ENCODE data around the gene CLMP. TPM values are rescaled to one million over a fixed set of nuclear protein-coding genes. Genes with fewer than 3 reads are reported as not detected.

Gene CLMP
- total and polyA plus RNA-seq, 7 experiments from 2014 or later, result 0.08 to 0.60 (median 0.27) TPM

- H3K9me3 ChIP-seq (ENCODE audit: control insufficient read depth in 2 of 3, low read length in 3 of 3), result no peaks in the 10 kb centered on the region
- H3K4me3 ChIP-seq (ENCODE audit: low read length), result no peak overlapping the region
- no peaks in the 10 kb centered on the region for H3K27me3 ChIP-seq (ENCODE audit: control insufficient read depth in 2 of 2, insufficient read depth in 2 of 2, low read length in 2 of 2)
- CTCF ChIA-PET, result interaction anchor here (0.9 to 3.2 kb wide), 3 partner anchors 12 to 30 kb away, joined by 4 to 14 read pairs (median 5); no protein-coding TSS in a partner anchor
- H3K4me1 ChIP-seq (ENCODE audit: control insufficient read depth in 2 of 2, insufficient read depth in 2 of 2, low read length in 2 of 2), result peaks cover 27 to 54% of the 10 kb centered on the region in 2 donors
- H3K36me3 ChIP-seq (ENCODE audit: control insufficient read depth in 2 of 3, insufficient read depth in 3 of 3, low read length in 3 of 3), result no peaks in the 10 kb centered on the region
- Mint-ChIP-seq H3K27me3 (no peaks in the 10 kb centered on the region), H3K4me3 (peak overlapping the region in 3 of 10 donors; percentile 4 to 30 (median 4)), H3K9me3 (peaks cover 0 to 5% (median 0%) of the 10 kb centered on the region in 11 donors), H3K4me1 (peaks cover 34 to 81% (median 56%) of the 10 kb centered on the region in 7 donors), H3K27ac (peak overlapping the region in 7 of 9 donors; percentile 51 to 98 (median 74)), H3K36me3 (peaks cover 0 to 11% (median 0%) of the 10 kb centered on the region in 5 donors)
- POLR2A ChIA-PET, result interaction anchor here (1.3 to 16.3 kb wide), 3 partner anchors 8 to 20 kb away, joined by 3 to 653 read pairs (median 3); partner anchors contain the start of gene HSPA8
- ATAC-seq (no peak), DNase-seq (no peak)
- intact Hi-C loops (cut with micrococcal nuclease), result no loop called here
- H3K27ac ChIP-seq (ENCODE audit: low read depth, low read length), result no peak overlapping the region
Observed at GRCh38 chr11:123084454-123084853, 110.6 kb downstream of the CLMP start.

DNA sequence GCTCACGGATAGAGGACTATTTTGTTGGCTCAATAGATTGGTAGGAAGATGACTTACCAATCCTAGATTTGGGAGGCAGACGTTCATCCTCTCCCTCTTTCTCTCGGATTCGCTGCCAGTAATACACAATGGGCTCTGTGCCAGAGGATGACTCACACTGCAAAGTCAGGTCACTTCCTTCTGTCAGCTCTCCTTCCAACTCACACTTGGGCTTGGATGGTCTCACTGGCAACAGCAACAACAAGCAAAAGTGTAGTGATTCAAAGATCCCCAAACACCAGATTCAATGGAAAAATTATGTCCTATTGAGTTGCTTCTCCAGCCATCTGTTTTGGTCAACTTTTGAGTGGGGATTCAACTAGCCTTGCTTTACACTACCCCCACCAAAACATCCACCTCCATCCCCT, 111.4 kb downstream of the CLMP start:
- Mint-ChIP-seq H3K4me3 (peak overlapping the region; percentile 34 to 79 (median 68)), H3K36me3 (peaks cover 0 to 11% (median 0%) of the 10 kb centered on the region in 5 donors), H3K27ac (peak overlapping the region; percentile 51 to 98 (median 82)), H3K9me3 (peaks cover 0 to 5% (median 0%) of the 10 kb centered on the region in 11 donors), H3K27me3 (no peaks in the 10 kb centered on the region), H3K4me1 (peaks cover 34 to 74% (median 55%) of the 10 kb centered on the region in 7 donors)
- POLR2A ChIA-PET, result interaction anchor here (1.3 to 16.3 kb wide), 4 partner anchors 9 to 19 kb away, joined by 3 to 653 read pairs (median 11); partner anchors contain the start of gene HSPA8
- H3K9me3 ChIP-seq (ENCODE audit: control insufficient read depth in 2 of 3, low read length in 3 of 3), result no peaks in the 10 kb centered on the region
- H3K36me3 ChIP-seq (ENCODE audit: control insufficient read depth in 2 of 3, insufficient read depth in 3 of 3, low read length in 3 of 3), result no peaks in the 10 kb centered on the region
- no peak overlapping the region for H3K27ac ChIP-seq (ENCODE audit: low read depth, low read length)
- CTCF ChIA-PET, result interaction anchor here (1.1 to 3.2 kb wide), 6 partner anchors 11 to 164 kb away, joined by 3 to 14 read pairs (median 4); no protein-coding TSS in a partner anchor
- intact Hi-C loops (cut with micrococcal nuclease), result loop anchor here (1.0 kb wide), 3 partner anchors 13 to 21 kb away; partner anchors contain the start of gene HSPA8 (in 2 of the 2)
- ATAC-seq (peak; percentile 71), DNase-seq (peak in 4 of 9 donors; percentile 26 to 74 (median 52))
- H3K4me1 ChIP-seq (ENCODE audit: control insufficient read depth in 2 of 2, insufficient read depth in 2 of 2, low read length in 2 of 2), result peaks cover 27 to 54% of the 10 kb centered on the region in 2 donors
- H3K4me3 ChIP-seq (ENCODE audit: low read length), result peak overlapping the region; percentile 17
- no peaks in the 10 kb centered on the region for H3K27me3 ChIP-seq (ENCODE audit: control insufficient read depth in 2 of 2, insufficient read depth in 2 of 2, low read length in 2 of 2)

DNA sequence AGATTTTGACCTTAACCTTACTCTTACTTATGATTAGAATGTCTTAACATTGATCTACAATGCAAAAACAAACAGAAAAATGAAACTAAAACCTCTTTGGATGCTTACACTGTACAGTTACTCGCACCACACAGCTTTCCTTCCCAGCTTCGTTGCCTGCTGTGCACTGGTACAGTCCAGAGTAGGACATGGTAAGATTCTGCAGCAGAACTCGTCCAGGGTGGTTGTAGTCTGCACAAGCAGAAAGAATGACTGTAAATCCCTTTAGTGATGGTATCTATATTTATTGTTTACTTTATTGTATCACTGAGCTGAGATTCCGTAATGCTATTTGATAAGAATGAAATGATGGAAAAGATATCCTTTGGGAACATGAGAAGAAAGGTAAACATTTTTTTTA, 112.1 kb downstream of the CLMP start:
- H3K9me3 Mint-ChIP-seq, result peaks cover 0 to 5% (median 0%) of the 10 kb centered on the region in 11 donors
- H3K4me3 Mint-ChIP-seq, result peak overlapping the region; percentile 53 to 80 (median 70)
- intact Hi-C loops (cut with micrococcal nuclease), result loop anchor here (1.0 kb wide), 3 partner anchors 13 to 21 kb away; partner anchors contain the start of gene HSPA8 (in 2 of the 2)

DNA sequence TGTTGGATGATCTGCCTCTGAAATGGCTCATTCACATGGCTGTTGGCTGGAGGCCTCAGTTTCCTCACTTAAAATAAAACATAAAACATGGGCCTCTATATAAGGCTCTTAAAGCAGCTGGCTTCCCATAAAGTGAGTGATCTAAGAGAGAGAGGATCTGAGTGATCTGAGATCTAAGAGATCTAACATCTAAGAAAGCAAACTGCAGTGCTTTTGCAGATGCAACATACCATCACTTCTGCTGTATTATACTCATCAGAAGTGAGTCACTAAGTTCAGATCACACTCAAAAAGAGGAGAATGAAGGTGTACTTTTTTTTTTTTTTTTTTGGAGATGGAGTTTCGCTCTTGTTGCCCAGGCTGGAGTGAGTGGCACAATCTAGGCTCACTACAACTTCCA, 115.0 kb downstream of the CLMP start:
- peak in 1 of 9 donors; percentile 45 for DNase-seq
- Histone ChIP-seq H3K9me3 (ENCODE audit: control insufficient read depth in 2 of 3, low read length in 3 of 3) (no peaks in the 10 kb centered on the region), H3K36me3 (ENCODE audit: control insufficient read depth in 2 of 3, insufficient read depth in 3 of 3, low read length in 3 of 3) (no peaks in the 10 kb centered on the region), H3K4me3 (ENCODE audit: low read length) (no peak overlapping the region), H3K4me1 (ENCODE audit: control insufficient read depth in 2 of 2, insufficient read depth in 2 of 2, low read length in 2 of 2) (peaks cover 6 to 29% of the 10 kb centered on the region in 2 donors), H3K27ac (ENCODE audit: low read depth, low read length) (no peak overlapping the region), H3K27me3 (ENCODE audit: control insufficient read depth in 2 of 2, insufficient read depth in 2 of 2, low read length in 2 of 2) (no peaks in the 10 kb centered on the region)
- H3K27ac Mint-ChIP-seq, result peak overlapping the region in 6 of 9 donors; percentile 30 to 81 (median 72)
- H3K27me3 Mint-ChIP-seq, result no peaks in the 10 kb centered on the region
- peak overlapping the region in 1 of 10 donors; percentile 23 for H3K4me3 Mint-ChIP-seq
- peaks cover 0 to 18% (median 6%) of the 10 kb centered on the region in 5 donors for H3K36me3 Mint-ChIP-seq
- H3K9me3 Mint-ChIP-seq, result peaks cover 0 to 5% (median 0%) of the 10 kb centered on the region in 11 donors
- ChIA-PET CTCF (interaction anchor here (0.8 to 1.3 kb wide), 3 partner anchors 9 to 24 kb away, joined by 3 to 4 read pairs (median 3); no protein-coding TSS in a partner anchor), POLR2A (interaction anchor here (0.6 to 16.3 kb wide), 3 partner anchors 12 to 24 kb away, joined by 3 to 653 read pairs (median 3); partner anchors contain the start of gene HSPA8)
- ATAC-seq, result peak; percentile 75
- intact Hi-C loops (cut with micrococcal nuclease), result no loop called here
- H3K4me1 Mint-ChIP-seq, result peaks cover 16 to 52% (median 43%) of the 10 kb centered on the region in 7 donors

More for the DNA sequence above, 112.1 kb downstream of the CLMP start:
- peak overlapping the region; percentile 4 for H3K27ac ChIP-seq (ENCODE audit: low read depth, low read length)
- H3K4me3 ChIP-seq (ENCODE audit: low read length), result no peak overlapping the region
- no peak for DNase-seq
- Mint-ChIP-seq H3K4me1 (peaks cover 30 to 68% (median 50%) of the 10 kb centered on the region in 7 donors), H3K27ac (peak overlapping the region; percentile 61 to 98 (median 82)), H3K27me3 (no peaks in the 10 kb centered on the region), H3K36me3 (peaks cover 0 to 11% (median 0%) of the 10 kb centered on the region in 5 donors)
- H3K9me3 ChIP-seq (ENCODE audit: control insufficient read depth in 2 of 3, low read length in 3 of 3), result no peaks in the 10 kb centered on the region
- ChIA-PET POLR2A (interaction anchor here (1.4 to 16.3 kb wide), 3 partner anchors 9 to 19 kb away, joined by 3 to 653 read pairs (median 19); partner anchors contain the start of gene HSPA8), CTCF (interaction anchor here (1.1 to 3.2 kb wide), 6 partner anchors 10 to 164 kb away, joined by 3 to 14 read pairs (median 4); no protein-coding TSS in a partner anchor)
- ATAC-seq, result peak; percentile 17
- H3K36me3 ChIP-seq (ENCODE audit: control insufficient read depth in 2 of 3, insufficient read depth in 3 of 3, low read length in 3 of 3), result no peaks in the 10 kb centered on the region
- no peaks in the 10 kb centered on the region for H3K27me3 ChIP-seq (ENCODE audit: control insufficient read depth in 2 of 2, insufficient read depth in 2 of 2, low read length in 2 of 2)
- peaks cover 22 to 50% of the 10 kb centered on the region in 2 donors for H3K4me1 ChIP-seq (ENCODE audit: control insufficient read depth in 2 of 2, insufficient read depth in 2 of 2, low read length in 2 of 2)

DNA sequence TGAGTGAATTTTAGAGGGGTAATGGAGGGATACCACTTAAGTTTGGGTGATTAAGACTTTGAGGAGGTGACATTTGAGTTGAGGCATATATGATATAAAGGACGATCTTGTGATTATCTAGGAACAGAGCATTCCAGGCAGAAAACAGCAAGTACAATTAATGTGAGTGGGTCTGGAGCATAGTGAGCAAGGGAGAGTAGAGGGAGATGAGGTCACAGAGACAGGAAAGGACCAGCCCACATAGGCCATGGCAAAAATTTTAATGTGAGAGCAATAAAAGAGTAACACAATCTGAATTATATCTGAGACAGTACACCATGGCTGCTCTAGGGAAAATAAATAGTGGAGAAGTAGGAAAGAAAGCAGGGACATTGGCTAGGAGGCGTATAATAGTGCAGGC, 118.6 kb downstream of the CLMP start:
- no peaks in the 10 kb centered on the region for H3K27me3 Mint-ChIP-seq
- peaks cover 0 to 19% (median 5%) of the 10 kb centered on the region in 5 donors for H3K36me3 Mint-ChIP-seq
- intact Hi-C loops (cut with micrococcal nuclease), result loop anchor here in 1 of 2 donors (10.0 kb wide), 1 partner anchor 1668 kb away; no protein-coding TSS in a partner anchor
- Histone ChIP-seq H3K4me3 (ENCODE audit: low read length) (no peak overlapping the region), H3K27me3 (ENCODE audit: control insufficient read depth in 2 of 2, insufficient read depth in 2 of 2, low read length in 2 of 2) (no peaks in the 10 kb centered on the region), H3K27ac (ENCODE audit: low read depth, low read length) (no peak overlapping the region), H3K9me3 (ENCODE audit: control insufficient read depth in 2 of 3, low read length in 3 of 3) (no peaks in the 10 kb centered on the region), H3K4me1 (ENCODE audit: control insufficient read depth in 2 of 2, insufficient read depth in 2 of 2, low read length in 2 of 2) (peaks cover 5 to 28% of the 10 kb centered on the region in 2 donors), H3K36me3 (ENCODE audit: control insufficient read depth in 2 of 3, insufficient read depth in 3 of 3, low read length in 3 of 3) (no peaks in the 10 kb centered on the region)
- no peaks in the 10 kb centered on the region for H3K9me3 Mint-ChIP-seq
- H3K27ac Mint-ChIP-seq, result peak overlapping the region in 4 of 9 donors; percentile 2 to 24 (median 3)
- POLR2A ChIA-PET, result interaction anchor here (1.5 to 16.3 kb wide), 2 partner anchors 12 to 15 kb away, joined by 3 to 653 read pairs; partner anchors contain the start of gene HSPA8
- DNase-seq (no peak), ATAC-seq (no peak)
- CTCF ChIA-PET, result no interaction called here
- H3K4me3 Mint-ChIP-seq, result no peak overlapping the region
- peaks cover 16 to 48% (median 36%) of the 10 kb centered on the region in 7 donors for H3K4me1 Mint-ChIP-seq

DNA sequence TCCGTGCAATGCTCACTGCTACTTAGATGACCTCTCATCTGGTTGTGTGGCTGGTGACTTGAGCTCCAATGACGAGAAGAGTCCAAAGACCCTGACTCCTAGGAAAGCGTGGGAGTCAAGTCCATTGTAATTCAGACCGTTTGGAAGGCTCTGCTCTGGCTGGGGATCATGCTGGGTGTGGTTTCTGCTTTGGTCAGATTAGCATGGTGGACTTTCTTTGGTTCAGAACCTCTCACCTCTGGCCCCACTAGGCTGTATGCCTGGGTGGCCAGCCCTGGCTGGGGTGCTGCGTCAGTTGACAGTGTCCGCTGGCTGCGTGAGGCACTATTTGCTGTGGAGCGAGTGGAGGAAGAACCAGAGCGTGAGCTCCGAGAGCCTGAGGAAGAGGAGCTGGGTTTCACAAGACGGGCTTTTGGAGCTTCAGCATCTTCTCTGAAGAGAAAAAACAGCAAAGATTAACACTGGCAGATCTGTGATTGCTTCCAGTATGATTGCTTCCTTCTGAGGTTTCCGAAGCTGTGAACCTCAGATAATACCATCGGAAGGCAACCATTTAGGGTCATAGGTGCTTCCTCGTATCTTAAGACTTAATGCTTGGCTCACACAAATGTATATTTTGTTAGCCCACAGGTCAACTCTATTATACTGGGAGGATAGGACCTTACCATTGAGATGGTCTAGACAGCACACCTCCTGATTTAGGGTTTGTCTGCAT, 121.5 kb downstream of the CLMP start:
- Mint-ChIP-seq H3K36me3 (peaks cover 0 to 26% (median 5%) of the 10 kb centered on the region in 5 donors), H3K4me3 (peak overlapping the region in 5 of 10 donors; percentile 20 to 71 (median 53)), H3K27me3 (no peaks in the 10 kb centered on the region), H3K4me1 (peaks cover 31 to 63% (median 56%) of the 10 kb centered on the region in 7 donors), H3K27ac (peak overlapping the region in 8 of 9 donors; percentile 3 to 99 (median 97)), H3K9me3 (no peaks in the 10 kb centered on the region)
- no peak overlapping the region for H3K27ac ChIP-seq (ENCODE audit: low read depth, low read length)
- H3K27me3 ChIP-seq (ENCODE audit: control insufficient read depth in 2 of 2, insufficient read depth in 2 of 2, low read length in 2 of 2), result no peaks in the 10 kb centered on the region
- H3K4me3 ChIP-seq (ENCODE audit: low read length), result no peak overlapping the region
- peaks cover 22 to 35% of the 10 kb centered on the region in 2 donors for H3K4me1 ChIP-seq (ENCODE audit: control insufficient read depth in 2 of 2, insufficient read depth in 2 of 2, low read length in 2 of 2)
- no peak for DNase-seq
- ATAC-seq, result no peak
- no peaks in the 10 kb centered on the region for H3K36me3 ChIP-seq (ENCODE audit: control insufficient read depth in 2 of 3, insufficient read depth in 3 of 3, low read length in 3 of 3)
- ChIA-PET CTCF (interaction anchor here (0.6 to 2.9 kb wide), 5 partner anchors 10 to 32 kb away, joined by 3 to 14 read pairs (median 5); partner anchors contain the start of gene HSPA8), POLR2A (interaction anchor here (6.0 to 24.1 kb wide), 4 partner anchors 11 to 29 kb away, joined by 35 to 653 read pairs (median 350); partner anchors contain the start of gene HSPA8)
- intact Hi-C loops (cut with micrococcal nuclease), result loop anchor here in 1 of 2 donors (10.0 kb wide), 1 partner anchor 1671 kb away; no protein-coding TSS in a partner anchor
- H3K9me3 ChIP-seq (ENCODE audit: control insufficient read depth in 2 of 3, low read length in 3 of 3), result no peaks in the 10 kb centered on the region

Data from naive thymus-derived CD4-positive, alpha-beta T cell (primary cell).